Activated CD8-positive, alpha-beta memory T cell treated with anti-CD3 and anti-CD28 coated beads, Interleukin-2, amount 10 ng/mL, durations not matched to agents 7 days and 5 days (primary cell): Measurements from ENCODE around the gene C9orf40. TPM values are rescaled to one million over a fixed set of nuclear protein-coding genes. Genes with fewer than 3 reads are reported as not detected.

Source experiments
- ATAC-seq: fragments of 150-1000 bp; cut with Tn5 transposase; one replicate; pipeline ENCODE4 v1.10.0; 2021; ENCODE audit warnings: moderate library complexity
- CTCF ChIA-PET: fragments of 350-600 bp; sonication (Branson Sonifier 250); formaldehyde crosslinking; loops from one replicate; lab custom pipeline; 2021; ENCODE audit warnings: antibody characterized with exemption; lab: Charles Lee
- DNase-seq: peaks from one replicate; pipeline ENCODE4 v3.0.0-alpha.2; 2020
- H3K27ac Mint-ChIP-seq: one replicate; pipeline ENCODE4 v1.8.0; 2021; ENCODE audit warnings: mild to moderate bottlenecking, mixed read lengths
- H3K27me3 Mint-ChIP-seq: one replicate; pipeline ENCODE4 v1.8.0; 2021; ENCODE audit warnings: mixed read lengths
- H3K36me3 Mint-ChIP-seq: one replicate; pipeline ENCODE4 v1.8.0; 2021; ENCODE audit warnings: mild to moderate bottlenecking, mixed read lengths
- H3K4me1 Mint-ChIP-seq: one replicate; pipeline ENCODE4 v1.8.0; 2021; ENCODE audit warnings: mixed read lengths
- H3K4me3 Mint-ChIP-seq: one replicate; pipeline ENCODE4 v1.8.0; 2021; ENCODE audit warnings: mild to moderate bottlenecking, moderate library complexity, mixed read lengths
- H3K9me3 Mint-ChIP-seq: one replicate; pipeline ENCODE4 v1.8.0; 2022; ENCODE audit warnings: low read depth, mixed read lengths
- total RNA-seq, 2 experiments: library from RNA; stranded (reverse); gene quantifications; one replicate each; pipeline ENCODE4 v1.2.3, GENCODE V29; 2021

Gene C9orf40
- total RNA-seq, 2 experiments from 2014 or later: 19.0 to 25.5 TPM

GRCh38 chr9:74960561-74960960 lies 7.8 kb upstream of the C9orf40 start:
- CTCF ChIA-PET: interaction anchor here (0.8 kb wide), 1 partner anchor 8 kb away, joined by 3 read pairs; the partner anchor contains the start of gene C9orf40
- H3K36me3 Mint-ChIP-seq: peaks cover 32% of the 10 kb centered on the region
- no peak overlapping the region for H3K4me3 Mint-ChIP-seq
- DNase-seq: no peak
- H3K27me3 Mint-ChIP-seq: no peaks in the 10 kb centered on the region
- peaks cover 5% of the 10 kb centered on the region for H3K9me3 Mint-ChIP-seq
- no peak overlapping the region for H3K27ac Mint-ChIP-seq
- peaks cover 8% of the 10 kb centered on the region for H3K4me1 Mint-ChIP-seq
- no peak for ATAC-seq

- Mint-ChIP-seq H3K9me3 (peaks cover 5% of the 10 kb centered on the region), H3K4me1 (peaks cover 18% of the 10 kb centered on the region)
- CTCF ChIA-PET: interaction anchor here (0.9 kb wide), 1 partner anchor 62 kb away, joined by 3 read pairs; no protein-coding TSS in a partner anchor
Measured at GRCh38 chr9:74958587-74958986, 5.9 kb upstream of the C9orf40 start.

GRCh38 chr9:74953235-74953751 lies 581 bp upstream of the C9orf40 start:
- Mint-ChIP-seq H3K9me3 (no peaks in the 10 kb centered on the region), H3K36me3 (peaks cover 8% of the 10 kb centered on the region), H3K4me3 (peak overlapping the region; percentile 98), H3K27ac (peak overlapping the region; percentile 93), H3K4me1 (peaks cover 42% of the 10 kb centered on the region), H3K27me3 (no peaks in the 10 kb centered on the region)
- CTCF ChIA-PET: interaction anchor here (0.7 to 7.4 kb wide), 14 partner anchors 27 to 1820 kb away, joined by 3 to 51 read pairs (median 4); partner anchors contain the start of genes CARNMT1, NMRK1 and OSTF1
- ATAC-seq: no peak
- no peak for DNase-seq

More at GRCh38 chr9:74958587-74958986, 5.9 kb upstream of the C9orf40 start:
- DNase-seq: no peak
- H3K27me3 Mint-ChIP-seq: no peaks in the 10 kb centered on the region
- ATAC-seq: no peak
- H3K4me3 Mint-ChIP-seq: no peak overlapping the region
- H3K36me3 Mint-ChIP-seq: peaks cover 26% of the 10 kb centered on the region
- H3K27ac Mint-ChIP-seq: no peak overlapping the region

- CTCF ChIA-PET: interaction anchor here (0.9 to 7.4 kb wide), 24 partner anchors 9 to 1819 kb away, joined by 3 to 51 read pairs (median 4); partner anchors contain the start of genes CARNMT1, NMRK1 and OSTF1
- H3K27ac Mint-ChIP-seq: peak overlapping the region; percentile 97
- no peaks in the 10 kb centered on the region for H3K27me3 Mint-ChIP-seq
- H3K4me3 Mint-ChIP-seq: peak overlapping the region; percentile 98
- H3K4me1 Mint-ChIP-seq: peaks cover 50% of the 10 kb centered on the region
- DNase-seq: peak; percentile 61
- H3K9me3 Mint-ChIP-seq: no peaks in the 10 kb centered on the region
- ATAC-seq: peak; percentile 47
- H3K36me3 Mint-ChIP-seq: peaks cover 18% of the 10 kb centered on the region
Measured at GRCh38 chr9:74951725-74952151, 974 bp downstream of the C9orf40 start.

GRCh38 chr9:74951107-74951720 lies 1.5 kb downstream of the C9orf40 start:
- peak overlapping the region; percentile 97 for H3K27ac Mint-ChIP-seq
- ATAC-seq (no peak), DNase-seq (no peak)
- H3K9me3 Mint-ChIP-seq: no peaks in the 10 kb centered on the region
- H3K27me3 Mint-ChIP-seq: no peaks in the 10 kb centered on the region
- H3K4me3 Mint-ChIP-seq: peak overlapping the region; percentile 98
- H3K4me1 Mint-ChIP-seq: peaks cover 51% of the 10 kb centered on the region
- peaks cover 19% of the 10 kb centered on the region for H3K36me3 Mint-ChIP-seq
- CTCF ChIA-PET: interaction anchor here (0.7 to 7.4 kb wide), 13 partner anchors 8 to 176 kb away, joined by 3 to 51 read pairs (median 4); partner anchors contain the start of gene CARNMT1

GRCh38 chr9:74949859-74950855 lies 2.6 kb downstream of the C9orf40 start:
- Mint-ChIP-seq H3K27ac (no peak overlapping the region), H3K4me3 (no peak overlapping the region), H3K9me3 (no peaks in the 10 kb centered on the region), H3K36me3 (peaks cover 24% of the 10 kb centered on the region), H3K4me1 (peaks cover 51% of the 10 kb centered on the region), H3K27me3 (no peaks in the 10 kb centered on the region)
- CTCF ChIA-PET: interaction anchor here (0.7 to 7.4 kb wide), 7 partner anchors 16 to 175 kb away, joined by 3 to 51 read pairs (median 3); partner anchors contain the start of gene CARNMT1
- ATAC-seq: no peak
- no peak for DNase-seq

GRCh38 chr9:74948937-74949336 lies 3.8 kb downstream of the C9orf40 start:
- no peak overlapping the region for H3K27ac Mint-ChIP-seq
- H3K4me3 Mint-ChIP-seq: no peak overlapping the region
- no peaks in the 10 kb centered on the region for H3K9me3 Mint-ChIP-seq
- no peak for DNase-seq
- H3K4me1 Mint-ChIP-seq: peaks cover 44% of the 10 kb centered on the region
- ATAC-seq: no peak
- peaks cover 25% of the 10 kb centered on the region for H3K36me3 Mint-ChIP-seq
- H3K27me3 Mint-ChIP-seq: no peaks in the 10 kb centered on the region
- CTCF ChIA-PET: interaction anchor here (7.4 kb wide), 1 partner anchor 173 kb away, joined by 51 read pairs; no protein-coding TSS in a partner anchor

GRCh38 chr9:74946686-74947085 lies 6.0 kb downstream of the C9orf40 start:
- H3K4me1 Mint-ChIP-seq: peaks cover 48% of the 10 kb centered on the region
- no peaks in the 10 kb centered on the region for H3K27me3 Mint-ChIP-seq
- no peak overlapping the region for H3K4me3 Mint-ChIP-seq
- H3K36me3 Mint-ChIP-seq: peaks cover 31% of the 10 kb centered on the region
- CTCF ChIA-PET: interaction anchor here (1.0 to 1.1 kb wide), 2 partner anchors 139 to 173 kb away, joined by 3 read pairs; no protein-coding TSS in a partner anchor
- no peak for DNase-seq
- no peak for ATAC-seq
- no peaks in the 10 kb centered on the region for H3K9me3 Mint-ChIP-seq
- no peak overlapping the region for H3K27ac Mint-ChIP-seq

- DNase-seq: peak; percentile 71
- Mint-ChIP-seq H3K9me3 (no peaks in the 10 kb centered on the region), H3K36me3 (peaks cover 22% of the 10 kb centered on the region), H3K4me3 (no peak overlapping the region), H3K27ac (peak overlapping the region; percentile 6), H3K4me1 (peaks cover 23% of the 10 kb centered on the region), H3K27me3 (no peaks in the 10 kb centered on the region)
- peak; percentile 92 for ATAC-seq
- CTCF ChIA-PET: interaction anchor here (2.3 kb wide), 1 partner anchor 9 kb away, joined by 9 read pairs; the partner anchor contains the start of gene C9orf40
Measured at GRCh38 chr9:74942801-74943200, 9.9 kb downstream of the C9orf40 start.

- Mint-ChIP-seq H3K36me3 (peaks cover 11% of the 10 kb centered on the region), H3K4me1 (peaks cover 13% of the 10 kb centered on the region), H3K27ac (no peak overlapping the region), H3K9me3 (no peaks in the 10 kb centered on the region), H3K4me3 (no peak overlapping the region), H3K27me3 (peaks cover 4% of the 10 kb centered on the region)
- ATAC-seq (no peak), DNase-seq (no peak)
- CTCF ChIA-PET: interaction anchor here (1.0 kb wide), 1 partner anchor 8 kb away, joined by 3 read pairs; no protein-coding TSS in a partner anchor
Measured at GRCh38 chr9:74940600-74940999, 12.1 kb downstream of the C9orf40 start.

- peaks cover 21% of the 10 kb centered on the region for H3K27me3 Mint-ChIP-seq
- no peaks in the 10 kb centered on the region for H3K4me1 Mint-ChIP-seq
- no peak for DNase-seq
- no peaks in the 10 kb centered on the region for H3K36me3 Mint-ChIP-seq
- no peak for ATAC-seq
- H3K9me3 Mint-ChIP-seq: peaks cover 5% of the 10 kb centered on the region
- CTCF ChIA-PET: no interaction called here
- no peak overlapping the region for H3K4me3 Mint-ChIP-seq
- H3K27ac Mint-ChIP-seq: no peak overlapping the region
Measured at GRCh38 chr9:74935008-74935407, 17.7 kb downstream of the C9orf40 start.

- H3K9me3 Mint-ChIP-seq: no peaks in the 10 kb centered on the region
- no peak overlapping the region for H3K27ac Mint-ChIP-seq
- CTCF ChIA-PET: no interaction called here
- DNase-seq (no peak), ATAC-seq (no peak)
- no peaks in the 10 kb centered on the region for H3K4me1 Mint-ChIP-seq
- no peaks in the 10 kb centered on the region for H3K36me3 Mint-ChIP-seq
- no peak overlapping the region for H3K4me3 Mint-ChIP-seq
- peaks cover 5% of the 10 kb centered on the region for H3K27me3 Mint-ChIP-seq
Measured at GRCh38 chr9:74921737-74922136, 31.0 kb downstream of the C9orf40 start.
